Stimulated activated CD4-positive, alpha-beta T cell treated with anti-CD3 and anti-CD28 coated beads, Interleukin-15, amount 100 ng/mL, for 24 hours (primary cell): ENCODE results near the gene RNF44.
"Not testable (repeated sequence)": the region's sequence is repeated elsewhere in the genome, so short reads cannot be mapped to it uniquely, and the experiment has no call there.

Experiments
- DNase-seq: peaks from one replicate; pipeline ENCODE4 v3.0.0-alpha.2; 2020

The RNF44 gene

GRCh38 chr5:176550937-176551336 lies 13.7 kb upstream of the RNF44 start:
- not testable (repeated sequence) for DNase-seq

- no peak for DNase-seq
These were observed 13.2 kb upstream of the RNF44 start for GRCh38 chr5:176550275-176550831.

- no peak for DNase-seq
These were observed 12.7 kb upstream of the RNF44 start for GRCh38 chr5:176549871-176550270.

- no peak for DNase-seq
These were observed 11.8 kb upstream of the RNF44 start, which contains the start of gene CDHR2 for GRCh38 chr5:176548967-176549444. Gene CDHR2 (plus strand): TSS chr5:176549342. CDS start chr5:176565353, 16,011 bp downstream.

- DNase-seq: no peak
These were observed 10.6 kb upstream of the RNF44 start for GRCh38 chr5:176547802-176548201.

GRCh38 chr5:176545737-176546509 lies 8.7 kb upstream of the RNF44 start:
- DNase-seq: no peak

- DNase-seq: no peak
These were observed 8.2 kb upstream of the RNF44 start for GRCh38 chr5:176545388-176545736.

GRCh38 chr5:176543428-176544182 lies 6.4 kb upstream of the RNF44 start:
- peak; percentile 87 for DNase-seq

GRCh38 chr5:176542596-176543427 lies 5.6 kb upstream of the RNF44 start:
- DNase-seq: peak; percentile 46

GRCh38 chr5:176542135-176542595 lies 5.0 kb upstream of the RNF44 start:
- peak; percentile 81 for DNase-seq

- DNase-seq: peak; percentile 85
These were observed 4.3 kb upstream of the RNF44 start for GRCh38 chr5:176541338-176542134.

GRCh38 chr5:176540956-176541337 lies 3.7 kb upstream of the RNF44 start:
- DNase-seq: no peak

GRCh38 chr5:176540476-176540899 lies 3.3 kb upstream of the RNF44 start:
- DNase-seq: no peak

- no peak for DNase-seq
These were observed 1.8 kb upstream of the RNF44 start for GRCh38 chr5:176538989-176539384.

- no peak for DNase-seq
These were observed 1.2 kb upstream of the RNF44 start for GRCh38 chr5:176538230-176538988.

- DNase-seq: peak; percentile 98
These were observed 490 bp upstream of the RNF44 start for GRCh38 chr5:176537554-176538229.

- peak; percentile 86 for DNase-seq
These were observed 885 bp downstream of the RNF44 start for GRCh38 chr5:176536132-176536901.

GRCh38 chr5:176535664-176536131 lies 1.5 kb downstream of the RNF44 start:
- DNase-seq: peak; percentile 31

- peak; percentile 63 for DNase-seq
These were observed 2.0 kb downstream of the RNF44 start for GRCh38 chr5:176535101-176535663.
